G401.6 (cell line): ENCODE data around the gene STIP1.
"Not testable (repeated sequence)": the region's sequence is repeated elsewhere in the genome, so short reads cannot be mapped to it uniquely, and the experiment has no call there.

ENCODE experiments used
- FAIRE-seq: peaks from 2 replicates; lab custom pipeline; 2012; peaks lifted over from hg19 to GRCh38; lab: Jason Lieb, UNC

STIP1 gene

DNA sequence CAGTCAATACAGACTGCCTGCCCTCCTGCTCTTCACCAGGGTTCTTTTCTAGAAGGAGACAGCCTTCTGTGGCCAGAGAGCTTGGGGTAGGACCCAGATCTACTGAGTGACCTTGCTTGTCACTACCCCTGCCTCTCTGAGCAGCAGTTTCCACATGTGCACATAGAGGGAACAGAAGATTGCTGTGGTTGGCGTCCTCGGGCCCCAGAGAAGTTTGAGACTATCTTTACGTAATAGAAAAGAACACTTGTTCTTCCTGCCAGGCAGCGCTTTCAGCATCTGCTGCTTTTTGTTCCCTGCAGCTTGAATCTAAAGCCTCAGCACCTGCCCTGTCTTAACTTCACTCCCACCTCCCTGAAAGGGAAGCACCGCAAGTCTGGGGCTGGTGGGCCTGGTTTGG lies 53.0 kb downstream of the STIP1 start:
- FAIRE-seq: no peak

GRCh38 chr11:64239662-64240434 lies 53.9 kb downstream of the STIP1 start:
- no peak for FAIRE-seq

DNA sequence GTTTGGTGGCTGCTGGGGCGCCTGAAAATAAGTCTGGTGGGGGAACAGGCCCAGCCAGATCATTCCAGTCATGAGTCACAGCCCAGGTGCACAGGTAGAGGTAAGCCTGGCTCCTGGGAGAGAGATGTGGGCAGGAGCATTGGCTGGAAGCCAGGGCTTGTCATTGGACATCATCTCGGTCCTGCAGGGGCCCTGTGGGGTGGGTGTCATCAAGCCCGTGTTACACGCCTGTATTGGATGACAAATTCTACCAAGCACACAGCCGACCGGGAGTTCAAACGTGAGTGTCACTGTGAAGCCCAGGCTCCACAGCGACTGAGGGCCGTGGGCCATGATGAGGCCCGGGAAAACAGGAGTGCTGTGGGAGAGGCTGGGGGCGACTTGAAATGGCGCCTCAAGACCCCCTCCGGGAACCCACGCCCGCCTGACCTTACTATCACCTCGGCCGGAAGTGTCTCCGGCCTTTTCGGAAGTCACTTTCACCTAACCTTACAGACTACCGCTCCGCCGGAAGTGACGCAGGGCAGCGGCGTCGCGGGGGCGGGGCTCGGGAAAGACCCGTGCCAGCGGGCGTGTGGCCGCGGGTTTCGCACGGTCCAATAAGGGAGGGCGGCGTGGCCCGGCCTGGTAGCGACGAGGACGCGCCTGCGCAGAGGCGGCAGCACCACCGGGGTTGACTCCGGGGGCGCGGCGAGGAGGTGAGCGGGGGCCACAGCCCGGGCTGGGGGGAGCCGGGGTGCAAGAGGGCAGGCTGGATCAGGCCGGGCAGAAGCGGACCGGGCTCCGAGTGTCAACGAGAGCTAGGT lies 54.7 kb downstream of the STIP1 start, which contains the start of gene FKBP2:
Gene FKBP2, plus strand, starts transcription at position 661 of the 806 bp plus-strand sequence. CDS start 1,293 bp downstream, outside the sequence.
- FAIRE-seq: peak; percentile 61

DNA sequence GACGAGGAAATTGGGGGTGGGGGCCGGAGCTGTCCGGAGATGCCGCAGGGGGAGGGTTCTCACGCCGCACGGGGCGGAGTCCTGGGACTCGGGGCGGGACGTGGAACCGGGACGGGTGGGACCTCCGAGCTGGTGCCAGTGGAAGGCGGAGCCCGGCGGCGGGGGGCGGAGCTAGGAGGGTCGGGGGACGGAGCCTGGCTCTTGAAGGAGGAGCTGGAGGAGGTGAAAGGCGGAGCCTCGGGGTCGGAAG lies 55.2 kb downstream of the STIP1 start:
- peak; percentile 97 for FAIRE-seq

- no peak for FAIRE-seq
Observed at GRCh38 chr11:64241491-64242374, 55.8 kb downstream of the STIP1 start.

GRCh38 chr11:64243236-64243854 lies 57.4 kb downstream of the STIP1 start:
- no peak for FAIRE-seq

DNA sequence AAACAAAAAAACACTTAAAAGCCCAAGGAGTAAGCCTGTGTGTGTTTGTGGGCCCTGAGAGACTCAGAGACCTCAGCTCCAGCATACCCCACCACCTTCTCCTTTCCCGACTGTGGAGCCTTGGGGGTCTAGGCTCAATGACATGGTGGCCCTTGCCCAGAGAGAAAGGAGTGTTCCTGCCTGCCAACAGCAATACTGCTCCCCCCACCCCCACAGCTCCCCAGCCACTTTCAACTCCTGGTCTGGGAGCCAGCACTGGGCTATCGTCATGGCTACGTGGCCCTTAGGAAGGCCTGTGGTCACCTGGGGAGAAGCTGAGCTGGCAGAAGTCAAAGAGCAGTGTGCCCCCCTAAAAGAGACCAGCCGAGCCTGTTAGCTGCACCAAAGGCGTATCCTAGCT lies 58.1 kb downstream of the STIP1 start:
- FAIRE-seq: no peak

DNA sequence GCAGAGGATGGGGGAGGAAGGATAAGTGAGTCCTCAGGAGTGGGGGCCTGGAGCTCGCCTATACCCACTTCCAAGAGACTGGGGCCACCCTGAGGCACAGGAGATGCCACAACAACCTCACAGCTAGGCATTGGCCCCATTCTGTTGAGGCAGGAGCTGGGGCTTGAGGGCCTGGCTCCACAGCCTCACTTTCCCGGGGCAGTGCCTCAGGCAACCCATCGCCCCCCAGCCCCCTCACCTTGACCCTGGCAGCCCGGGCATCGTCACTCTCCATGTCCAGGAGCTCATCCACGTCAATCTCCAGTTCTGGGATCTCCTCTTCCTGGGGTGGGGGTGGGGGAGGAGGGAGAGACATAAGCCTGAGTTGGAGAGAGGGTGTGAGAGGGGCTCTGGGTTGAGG lies 59.0 kb downstream of the STIP1 start:
- FAIRE-seq: no peak

- FAIRE-seq: no peak
Observed at GRCh38 chr11:64245401-64245796, 59.4 kb downstream of the STIP1 start.

DNA sequence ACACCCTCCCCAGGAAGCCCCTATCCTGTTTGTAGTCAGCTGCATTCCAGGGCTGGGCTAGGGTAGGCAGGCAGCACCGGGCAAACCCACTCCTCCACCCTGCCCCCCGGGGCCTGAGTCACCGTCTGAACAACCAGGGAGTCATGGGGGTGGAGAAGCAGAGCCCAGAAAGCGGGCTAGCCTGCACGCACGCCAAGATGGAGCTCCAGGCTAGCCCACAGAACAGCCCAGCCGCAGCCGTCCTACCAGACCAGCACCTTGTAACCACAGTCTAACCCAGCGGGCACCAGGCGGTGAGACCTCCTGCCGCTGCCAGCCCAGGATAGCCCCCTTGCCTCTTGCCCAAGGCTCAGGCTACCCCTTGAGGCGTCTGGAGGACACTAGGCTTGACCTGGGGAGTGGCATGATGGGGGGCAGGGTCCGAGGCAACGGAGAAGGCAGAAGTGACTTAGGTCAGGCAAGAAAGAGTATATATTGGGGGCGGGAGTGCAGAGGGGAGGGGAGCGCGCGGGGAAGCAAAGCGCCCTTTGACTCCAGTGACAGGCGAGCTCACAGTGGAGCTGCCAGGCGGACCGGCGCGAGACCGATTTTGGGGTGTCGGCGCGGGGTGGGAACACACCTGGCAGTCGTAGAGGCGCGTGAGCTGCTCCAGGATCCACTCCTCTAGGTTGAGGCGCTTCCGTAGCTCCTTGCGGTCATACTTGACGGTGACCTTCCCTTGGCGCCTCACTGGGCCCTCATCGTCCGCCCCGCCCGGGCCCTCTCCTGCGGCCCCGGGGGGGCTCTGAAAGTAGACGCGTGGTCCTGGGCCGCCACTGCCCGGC lies 60.0 kb downstream of the STIP1 start:
- no peak for FAIRE-seq

- FAIRE-seq: not testable (repeated sequence)
Observed at GRCh38 chr11:64246621-64246870, 60.6 kb downstream of the STIP1 start.

DNA sequence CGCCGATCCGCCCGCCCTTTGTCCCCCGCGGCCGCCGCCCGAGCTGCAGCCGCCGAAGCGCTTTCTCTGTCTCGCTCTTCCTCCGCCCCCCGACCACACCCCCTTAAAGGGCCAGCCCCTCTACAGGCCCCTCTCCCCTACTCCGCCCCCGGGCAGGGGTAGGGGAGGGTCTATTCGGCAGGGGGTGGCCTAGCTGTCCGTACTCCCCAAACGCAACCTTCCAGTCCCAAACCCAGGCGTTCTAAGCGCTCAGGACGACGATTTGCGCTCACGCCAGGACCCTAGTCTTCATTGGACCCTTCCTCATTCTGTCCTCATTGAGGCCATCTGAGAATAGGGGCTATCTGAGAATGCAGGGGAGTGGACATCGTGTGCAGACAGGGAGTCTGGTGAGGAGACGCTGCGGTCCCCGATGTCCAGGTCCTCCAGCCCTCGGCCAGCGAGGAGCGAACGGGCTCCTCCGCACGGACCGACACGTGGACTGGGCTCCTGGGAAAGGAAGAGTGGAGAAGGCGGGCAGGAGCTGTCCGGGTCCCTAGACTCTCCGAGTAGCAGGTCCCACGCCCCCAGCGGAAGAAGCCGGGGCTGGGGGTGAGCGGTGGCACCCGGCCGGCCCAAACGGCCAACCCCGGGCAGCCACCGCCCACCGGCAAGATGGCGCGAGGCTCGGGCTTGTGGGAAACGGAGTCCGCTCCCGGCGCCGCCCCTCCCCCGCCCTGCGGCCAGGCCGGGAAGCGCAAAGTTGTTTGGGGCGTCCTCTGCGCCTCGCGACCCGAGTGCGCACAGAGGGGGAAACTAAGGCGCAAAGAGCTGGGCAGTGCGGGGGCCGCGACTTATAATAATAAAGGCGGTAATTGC lies 61.1 kb downstream of the STIP1 start, which contains the start of gene PPP1R14B:
Gene PPP1R14B, minus strand, starts transcription at position 73 of the 858 bp plus-strand sequence. CDS start 270 bp downstream, outside the sequence.
- FAIRE-seq: no peak

DNA sequence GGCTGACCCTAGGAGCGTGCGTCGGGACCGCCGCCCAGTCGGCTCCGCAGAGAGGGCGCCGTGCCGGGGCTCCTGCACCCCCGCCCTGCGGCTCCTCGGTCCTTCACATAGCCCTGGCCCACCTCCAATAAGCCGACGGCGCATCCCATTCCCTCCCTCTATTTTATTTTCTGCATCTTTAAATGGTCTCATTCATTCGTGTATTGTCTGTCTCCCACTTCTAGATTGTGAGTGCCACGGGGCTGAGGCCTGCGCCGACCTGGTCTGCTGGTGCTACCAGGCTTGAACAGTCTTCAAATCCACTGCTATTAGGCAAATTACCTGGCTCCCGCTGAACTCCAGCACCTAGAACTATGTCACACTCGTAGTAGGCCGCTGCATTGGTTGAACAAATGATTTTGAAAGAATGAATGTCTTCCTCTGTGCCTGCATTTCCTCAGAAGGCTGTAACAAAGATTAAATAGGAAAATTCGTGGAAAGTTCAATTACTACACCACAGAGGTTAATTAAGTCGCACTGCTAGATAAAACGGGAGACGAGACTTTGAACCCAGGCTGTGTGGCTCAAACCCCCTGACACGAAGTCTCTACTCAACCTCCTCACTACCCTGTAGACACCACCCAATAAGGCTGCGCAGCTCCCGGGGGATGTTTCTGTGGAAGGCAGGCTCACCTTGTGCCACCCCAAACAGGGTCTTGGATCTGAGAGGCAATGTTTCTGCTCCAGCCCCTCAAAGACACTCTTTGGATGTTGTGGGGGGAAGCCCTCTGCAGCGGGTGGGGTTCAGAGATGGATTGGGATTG lies 62.0 kb downstream of the STIP1 start:
- no peak for FAIRE-seq

GRCh38 chr11:64248578-64248977 lies 62.6 kb downstream of the STIP1 start:
- FAIRE-seq: no peak

- FAIRE-seq: no peak
Observed at GRCh38 chr11:64249038-64249437, 63.1 kb downstream of the STIP1 start.

- no peak for FAIRE-seq
Observed at GRCh38 chr11:64249563-64250414, 63.8 kb downstream of the STIP1 start.

GRCh38 chr11:64250415-64251015 lies 64.5 kb downstream of the STIP1 start:
- no peak for FAIRE-seq

DNA sequence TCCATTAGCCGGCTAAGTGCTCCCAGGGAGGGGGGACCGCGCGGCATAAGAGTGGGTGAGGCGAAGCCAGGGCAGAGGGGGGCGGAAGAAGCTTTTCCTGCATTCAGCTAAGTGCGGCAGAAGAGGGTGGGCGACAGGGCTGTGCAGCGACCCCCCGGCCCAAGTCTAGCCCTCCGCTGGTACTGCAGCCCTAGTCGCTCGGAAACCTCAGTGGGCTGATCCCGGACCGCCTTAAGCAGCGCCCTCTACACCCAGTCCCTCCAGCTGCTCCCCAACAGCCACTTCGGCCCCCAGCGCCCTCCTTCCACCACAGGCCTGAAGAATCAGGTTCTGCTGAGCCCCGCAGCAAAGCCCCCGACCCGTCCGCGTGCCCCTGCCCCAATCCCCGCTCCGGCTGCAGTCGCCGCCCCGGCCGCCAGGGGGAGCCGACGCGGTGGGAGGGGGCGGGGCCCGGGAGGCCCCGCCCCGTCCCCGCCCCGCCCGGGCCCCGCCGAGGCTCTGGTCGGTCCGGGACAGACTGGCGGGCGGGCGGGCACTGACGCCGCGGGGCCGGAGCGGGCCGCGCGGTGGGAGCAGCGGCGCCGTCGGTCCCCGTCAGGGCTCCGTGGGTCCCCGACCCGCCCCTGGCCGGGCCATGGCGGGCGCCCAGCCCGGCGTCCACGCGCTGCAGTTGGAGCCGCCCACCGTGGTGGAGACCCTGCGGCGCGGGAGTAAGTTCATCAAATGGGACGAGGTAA lies 65.2 kb downstream of the STIP1 start, which contains the start of gene PLCB3:
Gene PLCB3, plus strand, starts transcription at position 515 of the 737 bp plus-strand sequence. Its CDS starts 120 bp downstream, at position 635.
- FAIRE-seq: no peak
